HG03175 (cell line): ENCODE measurements around the gene TGFBR2.
A peak's percentile ranks its signal among the peaks of the same experiment; 100 is the strongest.
"Not testable (repeated sequence)": the region's sequence is repeated elsewhere in the genome, so short reads cannot be mapped to it uniquely, and the experiment has no call there.

Experiments used
- ATAC-seq: cut with Tn5 transposase; IDR thresholded peaks from one replicate; pipeline ENCODE4 v1.9.1; 2021; ENCODE audit warnings: mild to moderate bottlenecking, moderate library complexity; ENCODE audit not compliant: unreplicated experiment

The TGFBR2 gene

DNA sequence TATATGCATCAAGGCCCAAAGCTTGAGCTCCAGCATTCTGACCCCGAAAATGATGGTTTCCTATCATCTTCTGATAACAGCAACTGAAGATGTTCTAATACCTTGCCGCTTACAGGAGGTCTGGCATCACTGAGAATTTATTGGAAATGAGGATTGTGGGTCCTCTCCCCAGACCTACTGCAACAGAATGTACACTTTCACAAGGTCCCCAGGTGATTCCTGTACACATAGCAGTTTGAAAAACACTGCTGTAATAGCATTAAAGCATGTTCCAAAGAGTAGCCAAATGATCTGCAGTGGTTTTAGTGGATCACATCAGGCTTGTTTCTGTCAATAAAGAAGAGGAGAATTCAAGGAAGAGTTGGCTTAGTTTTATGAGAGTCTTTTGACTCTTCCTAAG lies 11.3 kb downstream of the TGFBR2 start:
- ATAC-seq = no peak

DNA sequence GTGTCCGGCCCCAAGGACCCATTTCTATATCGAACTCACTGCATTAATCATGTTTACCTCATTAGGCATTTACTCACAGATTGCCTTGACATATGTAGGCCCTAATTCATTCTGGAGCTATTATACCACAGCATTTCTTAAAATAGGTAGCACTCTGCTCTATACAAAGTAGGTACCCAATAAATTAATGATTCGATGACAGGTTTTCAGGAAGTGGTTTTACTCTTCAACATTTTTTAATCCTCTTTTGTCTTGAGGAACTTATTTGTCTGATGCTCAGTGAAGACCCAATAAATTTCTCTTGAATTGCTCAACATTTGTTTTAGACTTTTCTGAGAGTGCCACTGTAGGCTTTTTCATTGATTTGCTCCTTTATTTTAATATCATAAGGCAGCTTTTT lies 12.1 kb downstream of the TGFBR2 start:
- no peak for ATAC-seq

- no peak for ATAC-seq
Measured at GRCh38 chr3:30619318-30619717, 12.9 kb downstream of the TGFBR2 start.

GRCh38 chr3:30620402-30621360 lies 14.3 kb downstream of the TGFBR2 start:
- ATAC-seq = no peak

DNA sequence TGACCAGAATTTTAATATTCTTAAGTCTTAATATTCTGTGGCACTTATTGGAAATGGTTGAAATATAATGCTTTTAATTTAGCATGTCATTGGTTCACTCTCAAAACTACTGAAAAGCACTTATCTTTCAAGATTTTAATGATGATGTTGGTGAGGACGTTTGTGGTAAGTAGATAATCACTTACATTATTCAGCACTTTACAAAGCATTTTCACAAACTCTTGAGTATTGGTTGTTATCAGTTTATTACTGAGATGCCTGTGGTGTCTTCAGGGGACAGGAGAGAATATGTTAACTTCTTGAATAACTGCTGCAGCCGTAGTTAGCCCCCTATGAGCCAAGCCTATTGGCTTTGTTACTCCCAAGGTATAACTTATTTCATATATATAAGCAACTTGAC lies 15.2 kb downstream of the TGFBR2 start:
- no peak for ATAC-seq

- no peak for ATAC-seq
Measured at GRCh38 chr3:30622047-30622545, 15.7 kb downstream of the TGFBR2 start.

DNA sequence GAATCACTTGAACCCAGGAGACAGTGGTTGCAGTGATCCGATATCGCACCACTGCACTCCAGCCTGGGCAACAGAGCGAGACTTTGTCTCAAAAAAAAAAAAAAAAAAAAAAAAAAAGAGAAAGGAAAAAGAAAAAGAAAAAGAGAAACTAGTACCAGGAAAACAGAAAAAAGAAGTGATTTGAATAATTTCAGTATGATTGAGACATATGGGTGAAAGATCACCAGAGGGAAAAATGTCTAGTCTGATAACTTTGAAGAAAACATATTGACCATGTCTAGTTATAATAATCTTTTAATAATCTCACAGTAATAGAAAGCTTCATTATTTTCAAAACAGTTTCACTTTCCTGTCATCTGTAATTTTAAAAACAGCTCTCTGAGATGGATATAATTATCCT lies 16.4 kb downstream of the TGFBR2 start:
- ATAC-seq = no peak

DNA sequence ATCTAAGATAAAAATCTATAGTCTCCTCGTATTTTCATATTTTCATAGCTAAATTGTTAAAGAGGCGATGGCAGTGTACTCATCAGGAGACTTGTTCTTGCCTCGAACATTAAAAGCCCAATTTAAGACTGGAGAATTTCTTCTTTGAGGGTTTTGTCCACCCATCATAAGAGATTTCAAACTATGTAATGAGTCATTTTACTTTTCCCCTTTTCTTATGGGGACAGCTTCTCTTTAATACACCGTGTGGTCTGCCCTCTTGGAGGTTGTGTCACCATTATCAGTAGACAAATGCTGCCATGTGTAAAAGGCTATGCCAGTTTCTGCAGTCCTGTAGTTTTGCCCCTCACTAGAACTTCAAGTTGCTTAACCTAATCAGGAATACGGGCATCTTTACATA lies 16.9 kb downstream of the TGFBR2 start:
- ATAC-seq = no peak

DNA sequence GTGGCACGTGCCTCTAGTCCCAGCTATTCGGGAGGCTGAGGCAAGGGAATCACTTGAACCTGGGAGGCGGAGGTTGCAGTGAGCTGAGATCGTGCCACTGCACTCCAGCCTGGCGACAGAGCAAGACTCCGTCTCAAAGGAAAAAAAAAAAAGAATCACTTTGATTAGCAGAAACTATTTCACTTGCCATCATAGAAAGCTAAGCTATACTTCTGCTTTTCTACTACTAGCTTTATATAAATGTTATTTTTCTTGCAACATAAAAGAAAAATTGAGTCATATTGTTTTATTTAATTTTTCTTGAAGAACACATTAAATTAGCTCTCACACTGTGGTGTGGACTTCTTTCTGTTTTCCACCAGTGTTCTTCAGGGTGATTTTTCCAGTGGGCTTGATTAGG lies 18.1 kb downstream of the TGFBR2 start:
- ATAC-seq = not testable (repeated sequence)

GRCh38 chr3:30625541-30626438 lies 19.4 kb downstream of the TGFBR2 start:
- ATAC-seq = no peak

GRCh38 chr3:30626443-30627180 lies 20.2 kb downstream of the TGFBR2 start:
- ATAC-seq = no peak

DNA sequence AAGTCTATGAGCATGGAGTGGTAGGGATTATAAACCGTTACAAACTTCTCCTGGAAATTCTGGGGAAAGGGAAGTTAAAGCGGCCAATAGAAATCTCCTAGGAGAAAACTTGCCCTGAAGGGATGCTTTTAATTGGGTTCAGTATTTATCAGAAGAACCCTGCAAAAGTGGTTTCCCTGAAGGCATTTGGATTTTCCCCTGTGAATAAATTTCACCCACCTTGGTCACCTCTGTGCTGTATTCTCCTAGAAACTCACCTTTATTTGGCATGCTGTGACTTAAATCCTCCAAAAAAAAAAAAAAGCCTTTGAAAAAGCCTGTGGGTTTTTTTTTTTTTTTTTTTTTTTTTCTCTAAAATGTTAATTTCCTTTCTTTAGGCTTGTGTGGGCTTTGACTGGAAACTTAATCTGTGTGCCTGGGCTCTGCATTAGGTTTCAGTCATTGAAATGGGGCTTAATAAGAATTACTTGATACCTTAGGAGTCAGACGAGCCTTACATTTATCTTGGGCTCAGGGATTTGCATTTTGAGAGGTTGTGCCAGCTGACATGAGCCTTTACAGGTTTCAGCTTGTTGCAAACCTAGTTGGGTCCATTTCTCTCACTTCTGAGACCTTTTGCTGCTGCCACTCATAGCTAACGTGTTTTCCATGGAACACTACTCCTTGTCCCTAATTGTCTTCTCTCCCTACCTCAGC lies 22.0 kb downstream of the TGFBR2 start:
- no peak for ATAC-seq

DNA sequence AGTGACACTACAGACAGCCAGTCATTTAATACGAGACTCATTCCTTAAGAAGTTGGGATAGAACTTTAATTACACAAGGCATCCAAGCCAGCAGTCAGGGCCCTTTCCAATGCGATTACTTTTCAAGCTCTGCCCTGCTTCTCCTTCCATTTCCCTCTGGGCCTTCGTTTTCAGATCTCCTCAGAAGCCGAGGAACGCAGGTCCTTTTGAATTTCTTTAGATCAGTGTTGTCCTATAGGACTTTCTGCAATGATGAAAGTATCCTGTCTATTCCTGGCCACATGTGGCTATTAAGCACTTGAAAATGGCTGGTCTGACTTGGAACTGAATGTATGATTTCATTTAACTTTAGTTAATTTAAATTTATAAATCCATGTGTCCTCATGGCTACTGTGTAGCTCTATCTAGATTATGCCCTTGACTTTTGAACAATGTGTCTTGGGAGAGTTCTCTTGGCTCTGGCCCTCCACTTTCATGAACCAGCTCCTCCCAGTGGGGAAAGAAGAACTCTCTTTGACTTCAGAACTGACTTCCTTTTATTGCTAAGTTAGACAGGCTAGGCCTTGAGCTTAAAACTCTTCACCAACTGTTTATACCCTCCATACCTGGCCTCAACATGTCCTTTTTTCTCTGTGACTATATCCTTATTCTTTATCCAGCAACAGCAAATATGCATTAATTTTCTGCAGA lies 22.6 kb downstream of the TGFBR2 start:
- no peak for ATAC-seq

- ATAC-seq = no peak
Measured at GRCh38 chr3:30629746-30630145, 23.3 kb downstream of the TGFBR2 start.

- ATAC-seq = no peak
Measured at GRCh38 chr3:30630238-30631030, 24.0 kb downstream of the TGFBR2 start.

- ATAC-seq = peak; percentile 63
Measured at GRCh38 chr3:30631243-30631904, 25.0 kb downstream of the TGFBR2 start.

DNA sequence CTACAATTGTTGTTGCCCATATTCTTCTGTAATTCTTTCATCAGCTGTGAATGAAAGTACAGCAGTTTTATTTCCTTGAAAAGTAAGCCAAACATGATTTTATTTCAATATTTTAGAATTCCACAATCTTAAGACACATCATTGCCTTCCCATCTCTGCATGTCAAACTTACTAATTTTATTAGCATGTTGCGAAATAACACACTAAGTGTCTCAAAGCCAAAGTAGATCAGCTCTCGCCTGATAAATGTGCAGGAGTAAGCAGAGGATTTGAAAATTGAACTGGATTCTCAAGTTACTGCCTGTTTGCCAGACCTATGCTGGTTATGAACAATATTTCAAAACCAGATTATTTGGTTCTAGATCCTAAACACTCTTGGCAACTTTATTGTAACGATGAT lies 25.7 kb downstream of the TGFBR2 start:
- no peak for ATAC-seq

- no peak for ATAC-seq
Measured at GRCh38 chr3:30632521-30632920, 26.1 kb downstream of the TGFBR2 start.
